CD1c-positive myeloid dendritic cell (primary cell): ENCODE data around the gene AKAP17A.
"Not testable (repeated sequence)": the region's sequence is repeated elsewhere in the genome, so short reads cannot be mapped to it uniquely, and the experiment has no call there.

Source experiments
- DNase-seq: peaks from one replicate; pipeline ENCODE4 v3.0.0-alpha.2; 2016; ENCODE audit errors: extremely low spot score

AKAP17A gene

DNA sequence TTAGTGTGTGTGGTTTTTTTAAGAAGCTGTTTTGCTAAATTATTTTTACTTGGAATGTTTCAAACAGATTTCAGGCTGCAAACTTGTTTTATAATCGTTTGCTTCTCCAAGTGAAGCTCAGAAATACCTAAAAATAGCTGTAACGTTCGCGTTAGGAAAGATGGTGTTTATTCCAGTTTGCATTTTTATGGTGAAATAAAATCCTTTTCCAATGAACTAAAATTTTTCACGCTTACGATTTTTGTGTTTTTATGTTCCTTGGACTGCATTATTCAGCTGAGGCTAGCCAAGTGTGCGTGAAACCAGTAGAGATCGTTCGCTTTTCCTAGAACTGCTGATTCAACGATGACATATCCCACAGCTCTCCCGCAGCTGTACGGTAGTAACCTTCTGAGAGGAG, 10.9 kb downstream of the AKAP17A start:
- DNase-seq = no peak

DNA sequence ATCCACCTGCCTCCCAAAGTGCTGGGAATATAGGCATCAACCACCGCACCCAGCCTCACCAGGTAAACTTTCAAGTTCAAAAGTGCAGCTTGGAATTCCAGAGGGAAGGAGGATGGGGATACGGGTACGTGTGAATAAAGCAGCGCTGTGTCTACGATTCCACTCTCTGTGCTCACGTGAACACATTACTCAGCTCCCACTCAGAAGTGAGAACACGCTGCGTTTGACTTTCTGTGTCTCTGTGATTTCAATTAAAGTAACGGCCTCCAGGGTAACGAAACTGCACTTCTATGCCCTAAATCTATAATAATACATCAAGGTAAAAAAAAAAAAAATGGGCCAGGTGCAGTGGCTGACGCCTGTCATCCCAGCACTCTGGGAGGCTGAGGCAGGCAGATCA, 15.1 kb downstream of the AKAP17A start:
- no peak for DNase-seq

DNA sequence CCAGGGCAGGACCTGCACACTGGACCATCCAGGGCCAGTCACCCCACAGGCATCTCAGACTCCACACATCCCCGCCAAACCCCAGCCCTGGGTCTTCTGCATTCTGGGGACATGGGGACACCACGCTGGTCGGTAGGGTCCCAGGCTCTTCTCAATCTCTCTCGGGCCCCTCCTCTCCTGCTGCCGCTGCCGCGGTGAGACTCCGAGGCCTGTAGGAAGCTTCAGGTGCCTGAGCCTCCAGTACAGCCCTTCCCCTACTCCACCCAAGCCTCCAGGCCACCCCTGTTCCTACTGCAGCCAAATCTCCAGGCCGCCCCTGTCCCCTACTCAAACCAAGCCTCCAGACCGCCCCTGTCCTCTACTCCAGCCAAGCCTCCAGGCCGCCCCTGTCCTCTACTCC, 17.9 kb downstream of the AKAP17A start:
- DNase-seq = no peak

DNA sequence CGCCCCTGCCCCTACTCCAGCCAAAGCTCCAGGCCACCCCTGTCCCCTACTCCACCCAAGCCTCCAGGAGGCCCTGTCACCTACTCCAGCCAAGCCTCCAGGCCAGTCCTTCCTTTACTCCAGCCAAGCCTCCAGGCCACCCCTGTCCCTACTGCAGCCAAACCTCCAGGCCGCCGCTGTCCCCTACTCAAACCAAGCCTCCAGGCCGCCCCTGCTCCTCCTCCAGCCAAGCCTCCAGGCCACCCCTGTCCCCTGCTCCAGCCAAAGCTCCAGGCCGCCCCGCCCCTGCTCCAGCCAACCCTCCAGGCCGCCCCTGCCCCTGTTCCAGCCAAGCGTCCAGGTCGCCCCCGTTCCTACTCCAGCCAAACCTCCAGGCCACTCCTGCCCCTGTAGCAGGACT, 18.4 kb downstream of the AKAP17A start:
- no peak for DNase-seq

DNA sequence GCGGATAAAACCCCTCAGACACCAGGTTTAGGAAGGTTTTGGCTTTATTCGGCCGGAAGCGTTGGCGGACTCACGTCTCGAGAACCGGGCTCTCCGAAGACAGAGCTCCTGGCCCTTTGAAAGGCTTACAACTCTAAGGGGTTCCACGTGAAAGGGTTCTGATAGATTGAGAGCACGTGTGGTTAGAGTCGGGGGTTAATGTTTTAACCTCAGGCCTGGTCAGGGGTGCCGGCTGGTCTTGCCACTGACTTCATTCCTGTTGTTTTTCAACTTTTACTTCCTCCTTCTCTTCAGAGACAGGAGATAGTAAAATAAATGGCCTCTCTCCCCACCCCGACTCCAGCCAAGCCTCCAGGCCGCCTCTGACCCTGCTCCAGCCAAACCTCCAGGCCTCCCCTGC, 18.8 kb downstream of the AKAP17A start:
- DNase-seq = no peak

DNA sequence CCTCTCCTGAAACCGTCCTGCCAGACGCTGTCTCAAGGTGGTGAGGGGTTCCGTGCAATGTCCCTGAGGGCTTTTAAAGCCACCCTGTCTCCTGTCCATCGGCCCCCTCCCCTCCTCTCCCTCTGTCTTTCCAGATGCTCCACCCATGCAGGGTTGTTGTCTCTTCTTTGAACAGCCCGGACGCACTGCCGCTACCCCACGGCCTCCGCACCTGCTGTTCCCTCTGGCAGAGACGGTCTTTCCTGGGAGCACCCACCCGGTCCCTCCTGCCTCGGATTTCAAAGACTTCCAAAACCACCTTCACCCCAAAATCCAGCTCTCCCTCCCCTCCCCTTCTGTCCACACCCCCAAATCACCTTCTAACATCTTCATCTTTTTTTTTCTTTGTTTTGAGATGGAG, 19.3 kb downstream of the AKAP17A start:
- no peak for DNase-seq

DNA sequence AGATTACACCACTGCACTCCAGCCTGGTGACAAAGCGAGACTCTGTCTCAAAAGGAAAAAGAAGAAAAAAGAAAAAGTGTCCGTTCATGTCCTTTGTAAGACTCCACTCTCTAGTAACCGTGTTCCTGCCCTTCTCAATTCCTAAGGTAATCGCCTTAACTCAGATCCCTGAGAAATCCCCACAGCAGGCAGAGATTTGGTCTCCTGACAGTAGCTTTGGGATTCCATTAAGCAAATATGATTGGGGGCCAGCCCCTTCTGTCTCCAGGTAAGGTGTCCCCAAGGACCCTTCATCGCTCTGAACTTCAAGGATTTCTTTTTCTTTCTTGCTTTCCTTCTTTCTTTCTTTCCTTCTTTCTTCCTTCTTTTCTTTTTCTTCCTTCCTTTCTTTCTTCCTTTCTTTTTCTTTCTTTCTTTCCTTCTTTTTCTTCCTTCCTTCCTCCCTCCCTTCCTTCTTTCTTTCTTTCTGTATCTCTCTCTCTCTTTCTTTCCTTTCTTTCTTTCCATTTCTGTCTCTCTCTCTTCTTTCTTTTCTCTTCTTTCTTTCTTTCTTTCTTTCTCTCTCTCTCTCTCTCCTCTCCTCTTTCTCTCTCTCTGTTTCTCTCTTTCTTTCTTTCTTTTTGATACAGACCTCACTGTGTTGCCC, 21.4 kb downstream of the AKAP17A start:
- no peak for DNase-seq

DNA sequence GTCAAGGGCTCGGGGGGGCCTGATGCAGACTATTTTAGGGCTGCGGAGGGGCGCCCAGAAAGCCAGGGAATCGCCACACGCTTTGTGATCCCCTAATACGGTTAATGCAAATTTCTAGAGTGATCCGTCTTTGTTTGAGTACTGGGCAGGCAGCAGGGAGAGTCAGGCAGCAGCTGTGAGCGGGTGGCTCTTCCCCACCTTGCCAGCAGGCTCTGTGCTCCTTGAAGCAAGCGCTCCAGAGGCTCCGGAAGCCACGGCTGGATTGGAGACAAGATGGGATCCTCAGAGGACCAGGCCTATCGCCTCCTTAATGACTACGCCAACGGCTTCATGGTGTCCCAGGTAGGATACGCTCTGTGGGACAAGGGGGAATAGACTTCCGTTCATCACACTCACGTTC, 23.5 kb downstream of the AKAP17A start, which contains the start of gene ASMT:
Gene ASMT (plus strand): TSS at position 133 of the 400 bp plus-strand sequence. CDS start 141 bp downstream, at position 274.
- DNase-seq = no peak

DNA sequence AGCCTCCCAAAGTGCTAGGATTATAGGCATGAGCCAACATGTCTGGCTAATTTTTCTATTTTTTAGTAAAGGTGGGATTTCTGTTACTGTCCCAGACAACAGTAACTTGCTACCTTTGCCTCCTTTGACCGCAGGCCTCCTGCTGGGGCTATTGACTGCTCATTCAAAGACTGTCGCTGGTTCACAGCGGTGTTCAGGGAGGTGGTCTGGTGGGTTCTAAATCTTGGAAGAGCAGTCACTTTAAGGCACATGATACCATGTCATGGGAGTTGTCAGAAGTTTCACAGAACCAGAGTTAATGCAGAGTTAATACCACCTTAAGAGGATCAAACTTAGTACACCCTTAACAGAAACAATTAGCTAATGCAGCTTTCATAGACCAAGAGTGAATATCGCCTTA, 27.3 kb downstream of the AKAP17A start:
- DNase-seq = no peak

DNA sequence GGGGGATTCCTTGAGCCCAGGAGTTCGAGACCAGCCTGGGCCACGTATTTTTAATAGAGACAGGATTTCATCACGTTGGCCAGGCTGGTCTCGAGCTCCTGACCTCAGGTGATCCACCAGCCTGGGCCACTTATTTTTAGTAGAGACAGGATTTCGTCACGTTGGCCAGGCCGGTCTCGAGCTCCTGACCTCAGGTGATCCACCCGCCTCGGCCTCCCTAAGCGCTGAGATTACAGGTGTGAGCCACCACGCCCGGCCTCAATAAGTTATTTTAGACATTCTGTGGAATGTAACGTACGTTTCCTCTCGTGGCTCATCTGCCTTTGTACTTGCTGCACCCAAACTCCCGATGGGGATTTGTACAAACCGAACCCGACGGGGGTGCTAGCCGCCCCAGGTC, 32.3 kb downstream of the AKAP17A start:
- DNase-seq = no peak

DNA sequence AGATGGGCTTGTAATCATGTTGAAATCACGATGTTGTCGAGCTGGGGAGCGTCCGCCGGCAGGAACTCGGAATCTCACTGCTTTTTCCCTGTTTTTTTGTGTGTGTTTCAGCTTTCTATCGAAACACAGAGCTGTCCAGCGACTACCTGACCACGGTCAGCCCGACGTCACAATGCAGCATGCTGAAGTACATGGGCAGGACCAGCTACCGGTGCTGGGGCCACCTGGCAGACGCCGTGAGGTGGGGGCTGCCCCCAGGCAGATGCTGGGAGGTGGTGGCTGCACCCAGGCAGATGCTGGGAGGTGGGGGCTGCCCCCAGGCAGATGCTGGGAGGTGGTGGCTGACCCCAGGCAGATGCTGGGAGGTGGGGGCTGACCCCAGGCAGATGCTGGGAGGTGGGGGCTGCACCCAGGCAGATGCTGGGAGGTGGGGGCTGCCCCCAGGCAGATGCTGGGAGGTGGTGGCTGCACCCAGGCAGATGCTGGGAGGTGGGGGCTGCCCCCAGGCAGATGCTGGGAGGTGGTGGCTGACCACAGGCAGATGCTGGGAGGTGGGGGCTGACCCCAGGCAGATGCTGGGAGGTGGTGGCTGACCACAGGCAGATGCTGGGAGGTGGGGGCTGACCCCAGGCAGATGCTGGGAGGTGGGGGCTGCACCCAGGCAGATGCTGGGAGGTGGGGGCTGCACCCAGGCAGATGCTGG, 32.9 kb downstream of the AKAP17A start:
- DNase-seq = not testable (repeated sequence)

DNA sequence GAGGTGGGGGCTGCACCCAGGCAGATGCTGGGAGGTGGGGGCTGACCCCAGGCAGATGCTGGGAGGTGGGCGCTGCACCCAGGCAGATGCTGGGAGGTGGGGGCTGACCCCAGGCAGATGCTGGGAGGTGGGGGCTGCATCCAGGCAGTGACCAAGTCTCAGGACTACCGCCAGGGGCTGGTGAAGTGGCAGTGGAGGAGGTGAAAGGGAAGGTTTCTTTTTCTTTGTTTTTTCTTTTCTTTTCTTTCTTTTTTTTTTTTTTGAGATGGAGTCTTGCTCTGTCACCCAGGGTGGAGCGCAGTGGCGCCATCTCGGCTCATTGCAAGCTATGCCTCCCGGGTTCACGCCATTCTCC, 33.4 kb downstream of the AKAP17A start:
- not testable (repeated sequence) for DNase-seq

DNA sequence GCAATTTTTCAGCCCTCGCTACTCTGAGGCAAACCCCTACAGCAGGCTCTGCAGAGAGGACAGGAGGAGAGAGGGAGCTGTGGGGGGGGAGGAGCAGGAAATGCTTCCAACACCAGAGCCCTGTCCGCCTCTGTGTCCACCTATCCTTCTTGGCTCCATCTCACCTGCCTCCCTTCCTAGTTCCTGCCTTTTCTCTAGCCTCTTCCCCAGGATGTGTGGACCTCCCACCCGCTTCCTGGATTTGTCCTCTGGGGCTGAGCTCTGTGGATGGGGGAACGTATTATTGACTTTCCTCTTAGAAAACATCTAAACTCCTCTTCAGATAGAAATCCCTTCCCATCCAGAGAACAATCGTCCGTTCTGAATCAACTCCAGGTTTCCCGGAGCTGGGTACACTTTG, 37.8 kb downstream of the AKAP17A start:
- no peak for DNase-seq

DNA sequence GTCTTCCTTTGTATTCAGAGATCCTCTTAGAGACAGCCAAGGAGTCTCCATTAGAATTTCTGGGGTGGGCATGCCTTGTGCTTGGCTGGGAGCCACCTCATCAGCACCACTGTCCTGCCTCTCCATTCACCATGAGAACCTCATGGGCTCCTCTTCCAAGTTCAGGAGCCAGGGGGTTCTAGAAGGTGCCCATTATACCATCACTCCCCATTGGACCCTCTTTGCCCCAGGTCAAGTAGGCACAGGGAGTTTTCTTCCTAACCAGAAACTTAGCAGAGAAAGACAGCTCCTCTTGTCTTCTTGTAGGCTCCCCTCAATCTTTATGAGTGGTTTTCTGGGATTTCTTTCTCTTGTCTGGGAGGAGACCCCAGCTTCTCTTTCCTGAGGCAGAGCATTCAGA, 54.6 kb downstream of the AKAP17A start:
- DNase-seq = no peak

DNA sequence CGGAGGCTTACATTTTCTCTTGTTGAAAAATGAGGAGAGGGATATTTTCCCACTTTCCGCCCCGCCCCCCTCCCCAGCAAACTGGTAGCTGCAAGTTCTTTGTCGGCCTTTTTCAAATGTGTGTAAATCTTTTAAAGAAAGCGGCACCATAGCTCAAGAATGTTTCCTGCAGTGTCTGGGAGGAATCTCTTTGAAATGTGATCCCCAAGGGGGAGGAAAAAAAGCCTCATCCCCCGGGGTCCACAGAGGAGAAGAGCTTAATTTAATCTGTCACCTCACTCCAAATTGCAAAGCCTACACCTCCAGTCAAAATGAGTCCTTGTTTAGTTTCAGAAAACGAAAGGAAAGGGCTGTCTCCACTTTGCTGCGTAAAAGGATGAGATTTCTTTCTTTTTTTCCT, 58.2 kb downstream of the AKAP17A start:
- DNase-seq = no peak
